ENCODE data around the gene TC2N. TPM values are rescaled to one million over a fixed set of nuclear protein-coding genes. Genes with fewer than 3 reads are reported as not detected.
"Not testable (repeated sequence)": the region's sequence is repeated elsewhere in the genome, so short reads cannot be mapped to it uniquely, and the experiment has no call there.

The TC2N gene
- polyA plus RNA-seq, 6 donors from 2014 or later = 0.60 to 16.6 (median 7.4) TPM

GRCh38 chr14:91897716-91898115 is 30.4 kb upstream of the TC2N start:
- H3K27me3 Mint-ChIP-seq = peaks cover 4 to 11% (median 10%) of the 10 kb centered on the region in 3 donors
- not testable (repeated sequence) for DNase-seq; H3K4me1 Mint-ChIP-seq; H3K27ac Mint-ChIP-seq; ATAC-seq (ENCODE audit: low read depth in 2 of 2); H3K9me3 Mint-ChIP-seq; H3K4me3 Mint-ChIP-seq; H3K36me3 Mint-ChIP-seq

- ATAC-seq (ENCODE audit: low read depth in 2 of 2) = no peak
- no peak overlapping the region for H3K27ac Mint-ChIP-seq
- peak overlapping the region in 1 of 8 donors; percentile 6 for H3K4me3 Mint-ChIP-seq
- peaks cover 0 to 3% (median 0%) of the 10 kb centered on the region in 3 donors for H3K4me1 Mint-ChIP-seq
- no peaks in the 10 kb centered on the region for H3K9me3 Mint-ChIP-seq
- no peak for DNase-seq
- H3K36me3 Mint-ChIP-seq = no peaks in the 10 kb centered on the region
- peaks cover 4 to 11% (median 10%) of the 10 kb centered on the region in 3 donors for H3K27me3 Mint-ChIP-seq
These were observed 29.9 kb upstream of the TC2N start for GRCh38 chr14:91897106-91897701.

- Mint-ChIP-seq H3K27me3 (peaks cover 4 to 11% (median 7%) of the 10 kb centered on the region in 3 donors), H3K9me3 (no peaks in the 10 kb centered on the region), H3K36me3 (no peaks in the 10 kb centered on the region), H3K27ac (peak overlapping the region in 1 of 6 donors; percentile 63), H3K4me3 (no peak overlapping the region), H3K4me1 (peaks cover 0 to 3% (median 0%) of the 10 kb centered on the region in 3 donors)
- no peak for DNase-seq
- ATAC-seq (ENCODE audit: low read depth in 2 of 2) = no peak
These were observed 29.1 kb upstream of the TC2N start for GRCh38 chr14:91896419-91896818.

GRCh38 chr14:91893669-91894068 is 26.3 kb upstream of the TC2N start:
- peaks cover 0 to 11% (median 6%) of the 10 kb centered on the region in 3 donors for H3K27me3 Mint-ChIP-seq
- no peak overlapping the region for H3K4me3 Mint-ChIP-seq
- H3K4me1 Mint-ChIP-seq = peaks cover 0 to 3% (median 0%) of the 10 kb centered on the region in 3 donors
- H3K9me3 Mint-ChIP-seq = no peaks in the 10 kb centered on the region
- H3K27ac Mint-ChIP-seq = peak overlapping the region in 1 of 6 donors; percentile 70
- H3K36me3 Mint-ChIP-seq = no peaks in the 10 kb centered on the region
- no peak for ATAC-seq (ENCODE audit: low read depth in 2 of 2)
- no peak for DNase-seq

- Mint-ChIP-seq H3K4me1 (peaks cover 0 to 3% (median 0%) of the 10 kb centered on the region in 3 donors), H3K27ac (peak overlapping the region in 1 of 6 donors; percentile 47), H3K36me3 (no peaks in the 10 kb centered on the region), H3K4me3 (no peak overlapping the region), H3K9me3 (no peaks in the 10 kb centered on the region), H3K27me3 (peaks cover 0 to 11% (median 6%) of the 10 kb centered on the region in 3 donors)
- peak in 1 of 2 donors; percentile 36 for ATAC-seq (ENCODE audit: low read depth in 2 of 2)
- no peak for DNase-seq
These were observed 25.7 kb upstream of the TC2N start for GRCh38 chr14:91893007-91893406.

- Mint-ChIP-seq H3K4me3 (peak overlapping the region in 1 of 8 donors; percentile 37), H3K27me3 (peaks cover 0 to 11% (median 0%) of the 10 kb centered on the region in 3 donors), H3K36me3 (no peaks in the 10 kb centered on the region), H3K4me1 (peaks cover 0 to 3% (median 0%) of the 10 kb centered on the region in 3 donors), H3K27ac (no peak overlapping the region), H3K9me3 (no peaks in the 10 kb centered on the region)
- DNase-seq = no peak
- no peak for ATAC-seq (ENCODE audit: low read depth in 2 of 2)
These were observed 24.4 kb upstream of the TC2N start for GRCh38 chr14:91891721-91892220.

GRCh38 chr14:91891101-91891500 is 23.8 kb upstream of the TC2N start:
- no peak overlapping the region for H3K4me3 Mint-ChIP-seq
- H3K27ac Mint-ChIP-seq = no peak overlapping the region
- peaks cover 0 to 3% (median 0%) of the 10 kb centered on the region in 3 donors for H3K4me1 Mint-ChIP-seq
- ATAC-seq (ENCODE audit: low read depth in 2 of 2) (no peak), DNase-seq (no peak)
- peaks cover 0 to 5% (median 0%) of the 10 kb centered on the region in 3 donors for H3K27me3 Mint-ChIP-seq
- H3K9me3 Mint-ChIP-seq = no peaks in the 10 kb centered on the region
- no peaks in the 10 kb centered on the region for H3K36me3 Mint-ChIP-seq

GRCh38 chr14:91890291-91890749 is 23.0 kb upstream of the TC2N start:
- Mint-ChIP-seq H3K9me3 (no peaks in the 10 kb centered on the region), H3K4me3 (no peak overlapping the region), H3K27ac (peak overlapping the region in 1 of 6 donors; percentile 61), H3K36me3 (no peaks in the 10 kb centered on the region), H3K4me1 (no peaks in the 10 kb centered on the region), H3K27me3 (no peaks in the 10 kb centered on the region)
- ATAC-seq (ENCODE audit: low read depth in 2 of 2) (no peak), DNase-seq (no peak)

GRCh38 chr14:91889477-91890211 is 22.3 kb upstream of the TC2N start:
- H3K4me3 Mint-ChIP-seq = no peak overlapping the region
- ATAC-seq (ENCODE audit: low read depth in 2 of 2) (no peak), DNase-seq (no peak)
- H3K4me1 Mint-ChIP-seq = no peaks in the 10 kb centered on the region
- H3K27me3 Mint-ChIP-seq = no peaks in the 10 kb centered on the region
- no peaks in the 10 kb centered on the region for H3K36me3 Mint-ChIP-seq
- no peaks in the 10 kb centered on the region for H3K9me3 Mint-ChIP-seq
- H3K27ac Mint-ChIP-seq = peak overlapping the region in 1 of 6 donors; percentile 22

GRCh38 chr14:91888641-91889476 is 21.5 kb upstream of the TC2N start:
- Mint-ChIP-seq H3K36me3 (no peaks in the 10 kb centered on the region), H3K27me3 (no peaks in the 10 kb centered on the region), H3K4me3 (no peak overlapping the region), H3K27ac (peak overlapping the region in 2 of 6 donors; percentile 22 to 49), H3K9me3 (no peaks in the 10 kb centered on the region), H3K4me1 (no peaks in the 10 kb centered on the region)
- DNase-seq (no peak), ATAC-seq (ENCODE audit: low read depth in 2 of 2) (no peak)

GRCh38 chr14:91886961-91887360 is 19.6 kb upstream of the TC2N start:
- H3K27me3 Mint-ChIP-seq = no peaks in the 10 kb centered on the region
- no peak overlapping the region for H3K4me3 Mint-ChIP-seq
- DNase-seq (no peak), ATAC-seq (ENCODE audit: low read depth in 2 of 2) (no peak)
- H3K36me3 Mint-ChIP-seq = no peaks in the 10 kb centered on the region
- H3K4me1 Mint-ChIP-seq = peaks cover 0 to 3% (median 0%) of the 10 kb centered on the region in 3 donors
- no peaks in the 10 kb centered on the region for H3K9me3 Mint-ChIP-seq
- H3K27ac Mint-ChIP-seq = no peak overlapping the region

GRCh38 chr14:91885839-91886238 is 18.5 kb upstream of the TC2N start:
- H3K27ac Mint-ChIP-seq = no peak overlapping the region
- no peaks in the 10 kb centered on the region for H3K36me3 Mint-ChIP-seq
- ATAC-seq (ENCODE audit: low read depth in 2 of 2) = no peak
- H3K27me3 Mint-ChIP-seq = no peaks in the 10 kb centered on the region
- peaks cover 0 to 1% (median 0%) of the 10 kb centered on the region in 7 donors for H3K9me3 Mint-ChIP-seq
- no peak for DNase-seq
- no peak overlapping the region for H3K4me3 Mint-ChIP-seq
- H3K4me1 Mint-ChIP-seq = peaks cover 0 to 3% (median 0%) of the 10 kb centered on the region in 3 donors

GRCh38 chr14:91885113-91885712 is 17.9 kb upstream of the TC2N start:
- Mint-ChIP-seq H3K9me3 (peaks cover 0 to 1% (median 0%) of the 10 kb centered on the region in 7 donors), H3K36me3 (no peaks in the 10 kb centered on the region), H3K27ac (no peak overlapping the region), H3K4me3 (no peak overlapping the region), H3K27me3 (no peaks in the 10 kb centered on the region), H3K4me1 (peaks cover 0 to 3% (median 0%) of the 10 kb centered on the region in 3 donors)
- no peak for ATAC-seq (ENCODE audit: low read depth in 2 of 2)
- no peak for DNase-seq
